Upper lobe of left lung (tissue), 6 donors: ENCODE measurements around the gene CARD19. TPM values are rescaled to one million over a fixed set of nuclear protein-coding genes. Genes with fewer than 3 reads are reported as not detected.
"Not testable (repeated sequence)": the region's sequence is repeated elsewhere in the genome, so short reads cannot be mapped to it uniquely, and the experiment has no call there.

ENCODE experiments used
- ATAC-seq, 2 donors: fragments of 200-7000 bp; cut with Tn5 transposase; one replicate each; pipeline ENCODE4 v1.9.1; 2022; ENCODE audit warnings: mild to moderate bottlenecking in 2 of 2, moderate library complexity in 2 of 2; ENCODE audit not compliant: low FRiP score in 2 of 2
- DNase-seq, 2 donors: peaks; one replicate each; pipeline ENCODE4 v3.0.0-alpha.2; 2019 to 2020
- H3K27ac ChIP-seq, 4 donors: fragments of 200-600 bp; sonication (generic); one replicate each; pipeline ENCODE4 v1.5.1; 2016 to 2019
- H3K27me3 ChIP-seq, 4 donors: fragments of 200-600 bp; sonication (generic); one replicate each; pipeline ENCODE4 v1.5.1; 2017 to 2019
- H3K36me3 ChIP-seq, 4 donors: fragments of 200-600 bp; sonication (generic); one replicate each; pipeline ENCODE4 v1.5.1; 2016 to 2019
- H3K4me1 ChIP-seq, 4 donors: fragments of 200-600 bp; sonication (generic); one replicate each; pipeline ENCODE4 v1.5.1; 2018 to 2019
- H3K4me3 ChIP-seq, 4 donors: fragments of 200-600 bp; sonication (generic); one replicate each; pipeline ENCODE4 v1.5.1; 2017 to 2019; ENCODE audit warnings: mild to moderate bottlenecking in 2 of 4, moderate library complexity in 1 of 4
- H3K9me3 ChIP-seq, 4 donors: fragments of 200-600 bp; sonication (generic); one replicate each; pipeline ENCODE4 v1.5.1; 2018 to 2019
- EP300 ChIP-seq, 4 donors: sonication (generic); formaldehyde crosslinking; IDR thresholded peaks; one replicate each; pipeline ENCODE4 v1.5.1; 2017; ENCODE audit warnings: antibody characterized with exemption in 4 of 4, control low read depth in 2 of 4
- POLR2A ChIP-seq, 4 donors: fragments of 450-650 bp; IDR thresholded peaks; one replicate each; pipeline ENCODE4 v1.5.1; 2016 to 2017; ENCODE audit warnings: antibody characterized with exemption in 4 of 4, mild to moderate bottlenecking in 2 of 4
- POLR2AphosphoS5 ChIP-seq, 2 donors: sonication (generic); formaldehyde crosslinking; IDR thresholded peaks; one replicate each; pipeline ENCODE4 v1.5.1; 2017; ENCODE audit warnings: antibody characterized with exemption in 2 of 2
- WGBS, 2 donors: methylation state at CpG; one replicate each; pipeline ENCODE4 v1.1.5; 2017 to 2018; 5-methylcytosine and 5-hydroxymethylcytosine counted together
- total RNA-seq, 6 donors: library from RNA; depleted of rRNA in 4 of 6; stranded (reverse); fragments of >200 nt in 4 of 6; gene quantifications; one replicate each; pipeline versions ENCODE4 v1.1.0 to v1.2.1, GENCODE V29; 2016 to 2021
- TF ChIP-seq, protein P1 (sequence below), 6 experiments: fragments of 450-650 bp in 4 of 6; fragments of 200-600 bp in 2 of 6; sonication (generic) in 2 of 6; IDR thresholded peaks; one replicate each; pipeline ENCODE4 v1.5.1; 2016 to 2019; ENCODE audit warnings: antibody characterized with exemption in 6 of 6
- donor health status: DM: no; HTN: no; CAD: no; lungs with moderate emphysema.
- donor health status: DM: no; HTN: yes; CAD: no; lungs with severe emphysema.

Gene CARD19
- total RNA-seq, 6 donors from 2014 or later: 34.7 to 92.3 (median 41.7) TPM

DNA sequence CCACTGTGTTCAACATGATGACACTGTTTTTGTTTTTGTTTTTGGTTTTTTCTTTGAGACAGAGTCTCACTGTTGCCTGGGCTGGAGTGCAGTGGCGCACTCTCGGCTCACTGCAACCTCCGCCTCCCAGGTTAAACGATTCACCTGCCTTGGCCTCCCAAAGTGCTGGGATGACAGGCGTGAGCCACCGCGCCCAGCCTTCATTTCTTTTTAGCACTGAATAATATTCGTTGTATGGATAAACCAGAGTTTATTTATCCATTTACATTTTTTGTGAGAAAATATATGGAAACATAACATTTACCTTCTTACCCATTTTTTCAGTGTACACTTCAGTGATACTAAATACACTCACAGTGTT is 4.2 kb downstream of the CARD19 start:
- peak in 1 of 2 donors; percentile 3 for DNase-seq
- Histone ChIP-seq H3K9me3 (peaks cover 0 to 6% (median 0%) of the 10 kb centered on the region in 4 donors), H3K4me1 (peaks cover 34 to 38% (median 36%) of the 10 kb centered on the region in 4 donors), H3K27me3 (no peaks in the 10 kb centered on the region), H3K36me3 (no peaks in the 10 kb centered on the region), H3K4me3 (no peak overlapping the region), H3K27ac (peak overlapping the region in 2 of 4 donors; percentile 14 to 94)
- ATAC-seq: no peak
- TF ChIP-seq EP300 (IDR thresholded peaks at IDR 0.05): no peak
- TF ChIP-seq, protein P1, sequence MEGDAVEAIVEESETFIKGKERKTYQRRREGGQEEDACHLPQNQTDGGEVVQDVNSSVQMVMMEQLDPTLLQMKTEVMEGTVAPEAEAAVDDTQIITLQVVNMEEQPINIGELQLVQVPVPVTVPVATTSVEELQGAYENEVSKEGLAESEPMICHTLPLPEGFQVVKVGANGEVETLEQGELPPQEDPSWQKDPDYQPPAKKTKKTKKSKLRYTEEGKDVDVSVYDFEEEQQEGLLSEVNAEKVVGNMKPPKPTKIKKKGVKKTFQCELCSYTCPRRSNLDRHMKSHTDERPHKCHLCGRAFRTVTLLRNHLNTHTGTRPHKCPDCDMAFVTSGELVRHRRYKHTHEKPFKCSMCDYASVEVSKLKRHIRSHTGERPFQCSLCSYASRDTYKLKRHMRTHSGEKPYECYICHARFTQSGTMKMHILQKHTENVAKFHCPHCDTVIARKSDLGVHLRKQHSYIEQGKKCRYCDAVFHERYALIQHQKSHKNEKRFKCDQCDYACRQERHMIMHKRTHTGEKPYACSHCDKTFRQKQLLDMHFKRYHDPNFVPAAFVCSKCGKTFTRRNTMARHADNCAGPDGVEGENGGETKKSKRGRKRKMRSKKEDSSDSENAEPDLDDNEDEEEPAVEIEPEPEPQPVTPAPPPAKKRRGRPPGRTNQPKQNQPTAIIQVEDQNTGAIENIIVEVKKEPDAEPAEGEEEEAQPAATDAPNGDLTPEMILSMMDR (IDR thresholded peaks at IDR 0.05): no peak
- no peak for TF ChIP-seq POLR2AphosphoS5 (IDR thresholded peaks at IDR 0.05)
- no peak for TF ChIP-seq POLR2A (IDR thresholded peaks at IDR 0.05)
- 97% methylated on average over 8 of the region's 8 CpGs for WGBS, 2 donors

DNA sequence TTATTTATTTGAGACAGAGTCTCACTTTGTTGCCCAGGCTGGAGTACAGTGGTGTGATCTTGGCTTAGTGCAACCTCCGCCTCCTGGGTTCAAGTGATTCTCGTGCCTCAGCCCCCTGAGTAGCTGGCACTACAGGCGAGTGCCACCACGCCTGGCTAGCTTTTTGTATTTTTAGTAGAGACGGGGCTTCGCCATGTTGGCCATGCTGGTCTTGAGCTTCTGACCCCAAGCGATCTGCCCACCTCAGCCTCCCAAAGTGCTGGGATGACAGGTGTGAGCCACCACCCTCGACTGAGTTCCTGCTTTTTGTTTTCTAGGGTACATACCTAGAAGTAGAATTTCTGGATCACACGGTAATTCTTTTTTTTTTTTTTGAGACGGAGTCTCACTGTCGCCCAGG is 5.1 kb downstream of the CARD19 start:
- 86 to 94% methylated on average over 11 of the region's 11 CpGs for WGBS, 2 donors
- not testable (repeated sequence) for H3K27me3 ChIP-seq, H3K4me3 ChIP-seq, H3K36me3 ChIP-seq, H3K9me3 ChIP-seq, H3K27ac ChIP-seq, ATAC-seq
- DNase-seq: peak in 1 of 2 donors; percentile 9
- H3K4me1 ChIP-seq: peaks cover 34 to 38% (median 36%) of the 10 kb centered on the region in 4 donors

DNA sequence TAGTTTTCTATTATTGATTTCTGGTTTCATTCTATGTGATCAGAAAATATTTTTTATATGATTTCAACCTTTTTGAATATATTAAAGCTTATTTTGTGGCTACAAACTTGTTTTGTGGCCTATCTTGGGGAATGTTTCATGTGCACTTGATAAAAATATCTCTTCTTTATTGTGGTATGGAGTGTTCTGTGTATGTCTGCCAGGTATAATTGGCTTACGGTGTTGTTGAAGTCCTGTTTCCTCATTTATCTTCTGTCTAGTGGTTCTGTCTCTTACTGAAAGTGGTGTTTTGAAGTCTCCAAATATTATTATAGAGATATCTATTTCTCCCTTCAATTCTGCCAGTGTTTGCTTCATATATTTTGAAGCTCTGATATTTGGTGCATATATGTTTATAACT is 9.6 kb downstream of the CARD19 start:
- no peak for ATAC-seq
- 63 to 87% methylated on average over 1 of the region's 1 CpG for WGBS, 2 donors
- no peak for TF ChIP-seq POLR2A (IDR thresholded peaks at IDR 0.05)
- TF ChIP-seq, protein P1 (IDR thresholded peaks at IDR 0.05): no peak
- no peak for TF ChIP-seq EP300 (IDR thresholded peaks at IDR 0.05)
- no peak for TF ChIP-seq POLR2AphosphoS5 (IDR thresholded peaks at IDR 0.05)

DNA sequence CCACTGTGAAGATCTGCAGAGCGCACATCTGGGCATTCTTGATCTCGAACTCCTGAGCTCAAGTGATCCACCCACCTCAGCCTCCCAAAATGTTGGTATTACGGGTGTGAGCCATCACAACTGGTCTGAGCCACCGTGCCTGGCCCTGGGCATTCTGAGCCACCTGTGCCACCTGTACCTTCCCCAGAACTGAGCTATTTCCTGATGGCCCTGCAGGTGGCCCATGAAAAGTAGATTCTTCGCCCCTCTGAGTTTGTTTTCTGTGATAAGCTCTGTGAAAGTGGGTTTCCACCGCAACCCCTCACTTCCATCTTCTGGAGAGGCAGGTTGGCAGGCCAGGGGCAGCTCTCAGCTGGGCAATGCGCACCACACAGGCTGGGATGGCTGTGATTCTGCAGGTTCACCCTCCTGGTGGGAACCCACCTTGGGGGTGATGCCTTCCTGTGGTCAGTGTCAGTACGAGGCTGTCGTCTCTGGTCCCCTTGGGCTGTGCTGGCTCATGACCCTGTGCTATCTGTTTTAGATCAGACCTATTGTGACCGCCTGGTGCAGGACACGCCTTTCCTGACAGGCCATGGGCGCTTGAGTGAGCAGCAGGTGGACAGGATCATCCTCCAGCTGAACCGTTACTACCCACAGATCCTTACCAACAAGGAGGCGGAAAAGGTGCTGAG is 11.3 kb downstream of the CARD19 start:
- WGBS, 2 donors: 84 to 89% methylated on average over 9 to 14 of the region's 14 CpGs
- H3K4me1 ChIP-seq: peaks cover 4 to 27% (median 23%) of the 10 kb centered on the region in 4 donors
- peaks cover 3 to 41% (median 20%) of the 10 kb centered on the region in 4 donors for H3K36me3 ChIP-seq
- TF ChIP-seq POLR2A (IDR thresholded peaks at IDR 0.05) (no peak), EP300 (IDR thresholded peaks at IDR 0.05) (no peak), POLR2AphosphoS5 (IDR thresholded peaks at IDR 0.05) (no peak)
- TF ChIP-seq, protein P1 (IDR thresholded peaks at IDR 0.05): no peak
- no peak overlapping the region for H3K4me3 ChIP-seq
- no peaks in the 10 kb centered on the region for H3K27me3 ChIP-seq
- ATAC-seq: no peak
- DNase-seq: peak in 1 of 2 donors; percentile 19
- peaks cover 0 to 6% (median 0%) of the 10 kb centered on the region in 4 donors for H3K9me3 ChIP-seq
- H3K27ac ChIP-seq: no peak overlapping the region

More for the DNA sequence above, 9.6 kb downstream of the CARD19 start:
- peaks cover 0 to 6% (median 0%) of the 10 kb centered on the region in 4 donors for H3K9me3 ChIP-seq
- peaks cover 1 to 25% (median 13%) of the 10 kb centered on the region in 4 donors for H3K36me3 ChIP-seq
- no peaks in the 10 kb centered on the region for H3K27me3 ChIP-seq
- DNase-seq: no peak
- H3K27ac ChIP-seq: no peak overlapping the region
- H3K4me3 ChIP-seq: no peak overlapping the region
- H3K4me1 ChIP-seq: peaks cover 4 to 27% (median 22%) of the 10 kb centered on the region in 4 donors

DNA sequence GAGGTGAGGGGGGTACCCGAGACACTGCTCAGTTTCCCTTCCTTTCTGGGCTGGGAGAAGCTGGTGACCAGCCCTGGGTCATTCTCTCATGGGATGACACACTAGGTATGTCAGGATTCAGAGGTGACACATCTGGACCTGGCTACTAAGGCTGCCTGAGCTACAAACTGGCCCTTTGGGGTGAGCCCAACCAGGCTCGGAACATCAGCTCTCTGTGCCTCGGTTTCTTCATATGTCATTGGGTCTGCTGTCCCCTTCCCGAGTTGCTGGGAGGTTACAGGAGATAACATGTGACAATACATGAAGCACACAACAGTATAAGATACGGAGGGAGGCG is 11.8 kb downstream of the CARD19 start:
- Histone ChIP-seq H3K36me3 (peaks cover 3 to 46% (median 22%) of the 10 kb centered on the region in 4 donors), H3K4me3 (no peak overlapping the region), H3K9me3 (peaks cover 0 to 6% (median 0%) of the 10 kb centered on the region in 4 donors), H3K27me3 (no peaks in the 10 kb centered on the region), H3K27ac (no peak overlapping the region), H3K4me1 (peaks cover 7 to 27% (median 23%) of the 10 kb centered on the region in 4 donors)
- WGBS, 2 donors: 94% methylated on average over 5 to 6 of the region's 6 CpGs
- TF ChIP-seq POLR2A (IDR thresholded peaks at IDR 0.05) (no peak), EP300 (IDR thresholded peaks at IDR 0.05) (no peak), POLR2AphosphoS5 (IDR thresholded peaks at IDR 0.05) (no peak)
- TF ChIP-seq, protein P1 (IDR thresholded peaks at IDR 0.05): no peak
- ATAC-seq (no peak), DNase-seq (no peak)
